Measurements from ENCODE around the gene NTM.

- no peak for TF ChIP-seq POLR2A (IDR thresholded peaks at IDR 0.05)
- no peak for TF ChIP-seq CTCF (IDR thresholded peaks at IDR 0.05)
- no peak for TF ChIP-seq POLR2AphosphoS5 (IDR thresholded peaks at IDR 0.05)
Observed at GRCh38 chr11:132286106-132286505, 915.7 kb downstream of the NTM start.

All from transverse colon (tissue), 4 donors.